GM12864 (cell line): ENCODE results near the gene BMPER.

ENCODE experiments used
- DNase-seq: peaks from one replicate; pipeline ENCODE4 v3.0.0-alpha.2; 2011; ENCODE audit warnings: low read depth
- H3K4me3 ChIP-seq: 2 replicates; pipeline ENCODE4 v1.5.1; 2011; ENCODE audit warnings: mild to moderate bottlenecking, low read depth, low read length, control low read depth
- CTCF ChIP-seq: IDR thresholded peaks from 2 replicates; pipeline ENCODE4 v1.5.1; 2011; ENCODE audit warnings: low read depth, mild to moderate bottlenecking, moderate library complexity, low read length, control low read depth, inconsistent platforms; ENCODE audit errors: missing control alignments

BMPER gene

GRCh38 chr7:33905389-33906032, at the start of gene BMPER:
Gene BMPER, plus strand, starts transcription at chr7:33905539. Its CDS starts 75 bp downstream, at chr7:33905614.
- H3K4me3 ChIP-seq, result no peak within 1 kb of the TSS
- no peak for DNase-seq
- TF ChIP-seq CTCF, result no peak

GRCh38 chr7:33861947-33862346, 43.4 kb upstream of the BMPER start:
- TF ChIP-seq CTCF, result no peak
- DNase-seq, result no peak
- H3K4me3 ChIP-seq, result no peak overlapping the region

- H3K4me3 ChIP-seq, result no peak overlapping the region
- TF ChIP-seq CTCF, result no peak
- no peak for DNase-seq
Observed at GRCh38 chr7:33862946-33863814, 42.2 kb upstream of the BMPER start.

- no peak for DNase-seq
- no peak overlapping the region for H3K4me3 ChIP-seq
- no peak for TF ChIP-seq CTCF
Observed at GRCh38 chr7:33868166-33868565, 37.2 kb upstream of the BMPER start.

GRCh38 chr7:33869176-33869575, 36.2 kb upstream of the BMPER start:
- no peak overlapping the region for H3K4me3 ChIP-seq
- DNase-seq, result no peak
- no peak for TF ChIP-seq CTCF

GRCh38 chr7:33870120-33870519, 35.2 kb upstream of the BMPER start:
- no peak for DNase-seq
- no peak for TF ChIP-seq CTCF

More at GRCh38 chr7:33870120-33870519, 35.2 kb upstream of the BMPER start:
- H3K4me3 ChIP-seq, result no peak overlapping the region
